GM23338 (cell line): Measurements from ENCODE around the gene GRIN1. TPM values are rescaled to one million over a fixed set of nuclear protein-coding genes. Genes with fewer than 3 reads are reported as not detected.

Experiments
- ATAC-seq: fragments of 200-7000 bp; cut with Tn5 transposase; 3 replicates; pipeline ENCODE4 v1.9.1; 2020
- DNase-seq: peaks from one replicate; pipeline ENCODE4 v3.0.0-alpha.2; 2015; ENCODE audit warnings: low spot score
- H2AFZ ChIP-seq: fragments of 200-600 bp; sonication (generic); 2 replicates; pipeline ENCODE4 v1.8.0; 2016; ENCODE audit warnings: antibody characterized with exemption, mild to moderate bottlenecking, moderate library complexity
- H3F3A ChIP-seq: fragments of 200-600 bp; sonication (generic); replicated peaks from 2 replicates; pipeline ENCODE4 v1.8.0; 2017; ENCODE audit warnings: antibody characterized with exemption, mixed run types, low read depth
- H3K27ac ChIP-seq: fragments of 200-600 bp; sonication (generic); 2 replicates; pipeline ENCODE4 v1.6.1; 2016; ENCODE audit warnings: low read depth
- H3K27me3 ChIP-seq: fragments of 200-600 bp; sonication (generic); 2 replicates; pipeline ENCODE4 v1.8.0; 2016; ENCODE audit warnings: mild to moderate bottlenecking, mixed run types, moderate library complexity; ENCODE audit not compliant: insufficient read depth
- H3K36me3 ChIP-seq: fragments of 200-600 bp; sonication (generic); 2 replicates; pipeline ENCODE4 v1.8.0; 2016; ENCODE audit warnings: mild to moderate bottlenecking; ENCODE audit not compliant: insufficient read depth
- H3K4me1 ChIP-seq: fragments of 200-600 bp; sonication (generic); 2 replicates; pipeline ENCODE4 v1.8.0; 2016; ENCODE audit warnings: mild to moderate bottlenecking, moderate library complexity; ENCODE audit not compliant: insufficient read depth
- H3K4me2 ChIP-seq: fragments of 200-600 bp; sonication (generic); 2 replicates; pipeline ENCODE4 v1.7.1; 2017; ENCODE audit warnings: mixed run types
- H3K4me3 ChIP-seq: fragments of 200-600 bp; sonication (generic); 2 replicates; pipeline ENCODE4 v1.6.1; 2016; ENCODE audit warnings: mixed run types
- H3K79me2 ChIP-seq: fragments of 200-600 bp; sonication (generic); replicated peaks from 2 replicates; pipeline ENCODE4 v1.8.0; 2017; ENCODE audit warnings: mild to moderate bottlenecking; ENCODE audit not compliant: insufficient read depth
- H3K9me2 ChIP-seq: fragments of 200-600 bp; sonication (generic); 2 replicates; pipeline ENCODE4 v1.8.0; 2017; ENCODE audit not compliant: insufficient read depth
- H4K20me1 ChIP-seq: fragments of 200-600 bp; sonication (generic); replicated peaks from 2 replicates; pipeline ENCODE4 v1.8.0; 2017; ENCODE audit warnings: mild to moderate bottlenecking; ENCODE audit not compliant: insufficient read depth
- H3K27ac Mint-ChIP-seq: 2 replicates; pipeline ENCODE4 v1.8.0; 2020; ENCODE audit warnings: inconsistent platforms, mild to moderate bottlenecking, moderate library complexity, mixed read lengths
- H3K27me3 Mint-ChIP-seq: 3 replicates; pipeline ENCODE4 v1.8.0; 2022; ENCODE audit warnings: low read depth, mild to moderate bottlenecking, moderate library complexity, mixed read lengths, inconsistent platforms; ENCODE audit not compliant: insufficient read depth, poor library complexity
- H3K36me3 Mint-ChIP-seq: 3 replicates; pipeline ENCODE4 v1.8.0; 2021; ENCODE audit warnings: low read depth, mild to moderate bottlenecking, inconsistent platforms, moderate library complexity, mixed read lengths
- H3K4me1 Mint-ChIP-seq: 3 replicates; pipeline ENCODE4 v1.8.0; 2020; ENCODE audit warnings: mild to moderate bottlenecking, inconsistent platforms, mixed read lengths
- H3K4me3 Mint-ChIP-seq: 3 replicates; pipeline ENCODE4 v1.8.0; 2021; ENCODE audit warnings: moderate library complexity, mild to moderate bottlenecking, inconsistent platforms, mixed read lengths
- H3K9me3 Mint-ChIP-seq: 3 replicates; pipeline ENCODE4 v1.8.0; 2020; ENCODE audit warnings: moderate library complexity, mild to moderate bottlenecking, inconsistent platforms, mixed read lengths
- CREB1 ChIP-seq: fragments of 250-450 bp; sonication (Bioruptor Pico); IDR thresholded peaks from 2 replicates; pipeline ENCODE4 v1.5.0; 2020; ENCODE audit warnings: low read depth, mild to moderate bottlenecking, moderate library complexity
- EZH2 ChIP-seq: fragments of 200-600 bp; sonication (generic); IDR thresholded peaks from one replicate; pipeline ENCODE4 v1.8.0; 2017; ENCODE audit warnings: antibody characterized with exemption, mild to moderate bottlenecking, low read depth; ENCODE audit not compliant: unreplicated experiment
- EZH2phosphoT487 ChIP-seq: fragments of 200-600 bp; sonication (generic); IDR thresholded peaks from one replicate; pipeline ENCODE4 v1.8.1; 2018; ENCODE audit warnings: antibody characterized with exemption; ENCODE audit not compliant: unreplicated experiment
- JUNB ChIP-seq: IDR thresholded peaks from one replicate; pipeline ENCODE4 v1.6.1; 2016; ENCODE audit warnings: antibody characterized with exemption; ENCODE audit not compliant: unreplicated experiment
- NANOG ChIP-seq: IDR thresholded peaks from 2 replicates; pipeline ENCODE4 v1.6.1; 2016; ENCODE audit warnings: antibody characterized with exemption, borderline replicate concordance
- POLR2AphosphoS5 ChIP-seq: IDR thresholded peaks from 2 replicates; pipeline ENCODE4 v1.6.1; 2016; ENCODE audit warnings: antibody characterized with exemption, low read depth
- STAT1 ChIP-seq: IDR thresholded peaks from one replicate; pipeline ENCODE4 v1.6.1; 2016; ENCODE audit warnings: antibody characterized with exemption; ENCODE audit not compliant: unreplicated experiment
- ZNF114 ChIP-seq: fragments of 250-450 bp; sonication (Bioruptor Pico); IDR thresholded peaks from 2 replicates; pipeline ENCODE4 v1.5.0; 2020; ENCODE audit warnings: mild to moderate bottlenecking, moderate library complexity
- ZNF331 ChIP-seq: fragments of 250-450 bp; sonication (Bioruptor Pico); IDR thresholded peaks from 2 replicates; pipeline ENCODE4 v1.5.0; 2020; ENCODE audit warnings: low read depth, mild to moderate bottlenecking, moderate library complexity
- polyA plus RNA-seq: library from polyadenylated mRNA; unstranded; fragments of >200 nt; fragmentation: Nextera tagmentation; extraction: Ambion mirVana; gene quantifications from 2 replicates; pipeline ENCODE4 v1.2.1, GENCODE V29; 2016
- total RNA-seq: library from RNA; depleted of rRNA; stranded (reverse); fragments of >200 nt; shearing (Covaris generic); gene quantifications from 2 replicates; pipeline ENCODE4 v1.2.3, GENCODE V29; 2014
- TF ChIP-seq, protein P1 (sequence below): IDR thresholded peaks from one replicate; pipeline ENCODE4 v1.6.1; 2018; ENCODE audit warnings: antibody characterized with exemption; ENCODE audit not compliant: unreplicated experiment
- TF ChIP-seq, protein P2 (sequence below), 2 experiments: fragments of 200-600 bp in 1 of 2; sonication (generic) in 1 of 2; conservative IDR thresholded peaks; 2 replicates each; pipeline versions ENCODE4 v1.5.1 to v1.6.1; 2016 to 2017; ENCODE audit warnings: antibody characterized with exemption in 2 of 2, low read depth in 2 of 2, mild to moderate bottlenecking in 2 of 2, moderate library complexity in 1 of 2
- TF ChIP-seq, protein P3 (sequence below): fragments of 250-450 bp; sonication (Bioruptor Pico); IDR thresholded peaks from 2 replicates; pipeline ENCODE4 v1.5.0; 2020; ENCODE audit warnings: mild to moderate bottlenecking, moderate library complexity
- TF ChIP-seq, protein P4 (sequence below): IDR thresholded peaks from 2 replicates; pipeline ENCODE4 v1.6.1; 2016; ENCODE audit warnings: antibody characterized with exemption

GRIN1 gene
- total and polyA plus RNA-seq, 2 experiments from 2014 or later, result 2.7 to 5.5 TPM

DNA sequence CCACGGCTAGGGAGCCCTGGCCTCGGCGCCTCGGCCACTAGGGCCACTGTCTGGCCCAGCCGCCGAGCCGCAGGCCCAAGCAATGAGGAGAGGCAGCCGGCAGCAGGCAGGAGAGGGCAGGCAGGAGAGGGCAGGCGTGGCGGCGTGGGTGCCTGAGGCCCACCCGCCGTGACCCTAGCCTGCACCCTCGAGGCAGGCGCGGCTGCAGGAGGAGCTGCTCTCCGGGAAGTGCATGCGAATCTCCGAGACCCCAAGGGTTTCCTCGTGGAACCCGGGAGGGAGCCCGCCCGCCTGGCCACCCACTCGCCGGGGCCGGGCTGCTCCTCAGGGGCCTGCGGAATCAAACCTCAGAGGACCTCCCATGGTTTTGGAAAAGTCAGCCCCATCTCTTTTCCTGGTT, 9.3 kb downstream of the GRIN1 start:
- ATAC-seq (peak; percentile 11), DNase-seq (no peak)
- Histone ChIP-seq H3K9me2 (no peaks in the 10 kb centered on the region), H3K36me3 (no peaks in the 10 kb centered on the region), H3K4me3 (no peak overlapping the region), H3K4me1 (no peaks in the 10 kb centered on the region), H3K79me2 (no peaks in the 10 kb centered on the region), H2AFZ (no peak overlapping the region), H4K20me1 (no peaks in the 10 kb centered on the region; the same call in 1 of the 2 replicates), H3K4me2 (no peak overlapping the region), H3F3A (peaks cover 15% of the 10 kb centered on the region), H3K27ac (no peak overlapping the region), H3K27me3 (no peaks in the 10 kb centered on the region)
- H3K4me1 Mint-ChIP-seq, result peaks cover 2% of the 10 kb centered on the region; the same call in 1 of the 3 replicates
- peaks cover 11% of the 10 kb centered on the region for H3K27me3 Mint-ChIP-seq
- no peak overlapping the region for H3K27ac Mint-ChIP-seq
- no peak for TF ChIP-seq EZH2
- TF ChIP-seq, protein P1, sequence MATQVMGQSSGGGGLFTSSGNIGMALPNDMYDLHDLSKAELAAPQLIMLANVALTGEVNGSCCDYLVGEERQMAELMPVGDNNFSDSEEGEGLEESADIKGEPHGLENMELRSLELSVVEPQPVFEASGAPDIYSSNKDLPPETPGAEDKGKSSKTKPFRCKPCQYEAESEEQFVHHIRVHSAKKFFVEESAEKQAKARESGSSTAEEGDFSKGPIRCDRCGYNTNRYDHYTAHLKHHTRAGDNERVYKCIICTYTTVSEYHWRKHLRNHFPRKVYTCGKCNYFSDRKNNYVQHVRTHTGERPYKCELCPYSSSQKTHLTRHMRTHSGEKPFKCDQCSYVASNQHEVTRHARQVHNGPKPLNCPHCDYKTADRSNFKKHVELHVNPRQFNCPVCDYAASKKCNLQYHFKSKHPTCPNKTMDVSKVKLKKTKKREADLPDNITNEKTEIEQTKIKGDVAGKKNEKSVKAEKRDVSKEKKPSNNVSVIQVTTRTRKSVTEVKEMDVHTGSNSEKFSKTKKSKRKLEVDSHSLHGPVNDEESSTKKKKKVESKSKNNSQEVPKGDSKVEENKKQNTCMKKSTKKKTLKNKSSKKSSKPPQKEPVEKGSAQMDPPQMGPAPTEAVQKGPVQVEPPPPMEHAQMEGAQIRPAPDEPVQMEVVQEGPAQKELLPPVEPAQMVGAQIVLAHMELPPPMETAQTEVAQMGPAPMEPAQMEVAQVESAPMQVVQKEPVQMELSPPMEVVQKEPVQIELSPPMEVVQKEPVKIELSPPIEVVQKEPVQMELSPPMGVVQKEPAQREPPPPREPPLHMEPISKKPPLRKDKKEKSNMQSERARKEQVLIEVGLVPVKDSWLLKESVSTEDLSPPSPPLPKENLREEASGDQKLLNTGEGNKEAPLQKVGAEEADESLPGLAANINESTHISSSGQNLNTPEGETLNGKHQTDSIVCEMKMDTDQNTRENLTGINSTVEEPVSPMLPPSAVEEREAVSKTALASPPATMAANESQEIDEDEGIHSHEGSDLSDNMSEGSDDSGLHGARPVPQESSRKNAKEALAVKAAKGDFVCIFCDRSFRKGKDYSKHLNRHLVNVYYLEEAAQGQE, result no peak
- TF ChIP-seq POLR2AphosphoS5, result no peak
- TF ChIP-seq, protein P2, sequence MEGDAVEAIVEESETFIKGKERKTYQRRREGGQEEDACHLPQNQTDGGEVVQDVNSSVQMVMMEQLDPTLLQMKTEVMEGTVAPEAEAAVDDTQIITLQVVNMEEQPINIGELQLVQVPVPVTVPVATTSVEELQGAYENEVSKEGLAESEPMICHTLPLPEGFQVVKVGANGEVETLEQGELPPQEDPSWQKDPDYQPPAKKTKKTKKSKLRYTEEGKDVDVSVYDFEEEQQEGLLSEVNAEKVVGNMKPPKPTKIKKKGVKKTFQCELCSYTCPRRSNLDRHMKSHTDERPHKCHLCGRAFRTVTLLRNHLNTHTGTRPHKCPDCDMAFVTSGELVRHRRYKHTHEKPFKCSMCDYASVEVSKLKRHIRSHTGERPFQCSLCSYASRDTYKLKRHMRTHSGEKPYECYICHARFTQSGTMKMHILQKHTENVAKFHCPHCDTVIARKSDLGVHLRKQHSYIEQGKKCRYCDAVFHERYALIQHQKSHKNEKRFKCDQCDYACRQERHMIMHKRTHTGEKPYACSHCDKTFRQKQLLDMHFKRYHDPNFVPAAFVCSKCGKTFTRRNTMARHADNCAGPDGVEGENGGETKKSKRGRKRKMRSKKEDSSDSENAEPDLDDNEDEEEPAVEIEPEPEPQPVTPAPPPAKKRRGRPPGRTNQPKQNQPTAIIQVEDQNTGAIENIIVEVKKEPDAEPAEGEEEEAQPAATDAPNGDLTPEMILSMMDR (conservative IDR thresholded peaks at IDR 0.05; ENCODE audit: low read depth in 2 of 2), result no peak
- no peak for TF ChIP-seq CREB1 (CRISPR knock-in tag)
- no peak for TF ChIP-seq NANOG
- TF ChIP-seq ZNF114 (CRISPR knock-in tag), result no peak
- no peak for TF ChIP-seq EZH2phosphoT487
- no peak for TF ChIP-seq STAT1
- TF ChIP-seq JUNB, result no peak
- no peak for TF ChIP-seq ZNF331 (CRISPR knock-in tag)
- TF ChIP-seq, protein P3, sequence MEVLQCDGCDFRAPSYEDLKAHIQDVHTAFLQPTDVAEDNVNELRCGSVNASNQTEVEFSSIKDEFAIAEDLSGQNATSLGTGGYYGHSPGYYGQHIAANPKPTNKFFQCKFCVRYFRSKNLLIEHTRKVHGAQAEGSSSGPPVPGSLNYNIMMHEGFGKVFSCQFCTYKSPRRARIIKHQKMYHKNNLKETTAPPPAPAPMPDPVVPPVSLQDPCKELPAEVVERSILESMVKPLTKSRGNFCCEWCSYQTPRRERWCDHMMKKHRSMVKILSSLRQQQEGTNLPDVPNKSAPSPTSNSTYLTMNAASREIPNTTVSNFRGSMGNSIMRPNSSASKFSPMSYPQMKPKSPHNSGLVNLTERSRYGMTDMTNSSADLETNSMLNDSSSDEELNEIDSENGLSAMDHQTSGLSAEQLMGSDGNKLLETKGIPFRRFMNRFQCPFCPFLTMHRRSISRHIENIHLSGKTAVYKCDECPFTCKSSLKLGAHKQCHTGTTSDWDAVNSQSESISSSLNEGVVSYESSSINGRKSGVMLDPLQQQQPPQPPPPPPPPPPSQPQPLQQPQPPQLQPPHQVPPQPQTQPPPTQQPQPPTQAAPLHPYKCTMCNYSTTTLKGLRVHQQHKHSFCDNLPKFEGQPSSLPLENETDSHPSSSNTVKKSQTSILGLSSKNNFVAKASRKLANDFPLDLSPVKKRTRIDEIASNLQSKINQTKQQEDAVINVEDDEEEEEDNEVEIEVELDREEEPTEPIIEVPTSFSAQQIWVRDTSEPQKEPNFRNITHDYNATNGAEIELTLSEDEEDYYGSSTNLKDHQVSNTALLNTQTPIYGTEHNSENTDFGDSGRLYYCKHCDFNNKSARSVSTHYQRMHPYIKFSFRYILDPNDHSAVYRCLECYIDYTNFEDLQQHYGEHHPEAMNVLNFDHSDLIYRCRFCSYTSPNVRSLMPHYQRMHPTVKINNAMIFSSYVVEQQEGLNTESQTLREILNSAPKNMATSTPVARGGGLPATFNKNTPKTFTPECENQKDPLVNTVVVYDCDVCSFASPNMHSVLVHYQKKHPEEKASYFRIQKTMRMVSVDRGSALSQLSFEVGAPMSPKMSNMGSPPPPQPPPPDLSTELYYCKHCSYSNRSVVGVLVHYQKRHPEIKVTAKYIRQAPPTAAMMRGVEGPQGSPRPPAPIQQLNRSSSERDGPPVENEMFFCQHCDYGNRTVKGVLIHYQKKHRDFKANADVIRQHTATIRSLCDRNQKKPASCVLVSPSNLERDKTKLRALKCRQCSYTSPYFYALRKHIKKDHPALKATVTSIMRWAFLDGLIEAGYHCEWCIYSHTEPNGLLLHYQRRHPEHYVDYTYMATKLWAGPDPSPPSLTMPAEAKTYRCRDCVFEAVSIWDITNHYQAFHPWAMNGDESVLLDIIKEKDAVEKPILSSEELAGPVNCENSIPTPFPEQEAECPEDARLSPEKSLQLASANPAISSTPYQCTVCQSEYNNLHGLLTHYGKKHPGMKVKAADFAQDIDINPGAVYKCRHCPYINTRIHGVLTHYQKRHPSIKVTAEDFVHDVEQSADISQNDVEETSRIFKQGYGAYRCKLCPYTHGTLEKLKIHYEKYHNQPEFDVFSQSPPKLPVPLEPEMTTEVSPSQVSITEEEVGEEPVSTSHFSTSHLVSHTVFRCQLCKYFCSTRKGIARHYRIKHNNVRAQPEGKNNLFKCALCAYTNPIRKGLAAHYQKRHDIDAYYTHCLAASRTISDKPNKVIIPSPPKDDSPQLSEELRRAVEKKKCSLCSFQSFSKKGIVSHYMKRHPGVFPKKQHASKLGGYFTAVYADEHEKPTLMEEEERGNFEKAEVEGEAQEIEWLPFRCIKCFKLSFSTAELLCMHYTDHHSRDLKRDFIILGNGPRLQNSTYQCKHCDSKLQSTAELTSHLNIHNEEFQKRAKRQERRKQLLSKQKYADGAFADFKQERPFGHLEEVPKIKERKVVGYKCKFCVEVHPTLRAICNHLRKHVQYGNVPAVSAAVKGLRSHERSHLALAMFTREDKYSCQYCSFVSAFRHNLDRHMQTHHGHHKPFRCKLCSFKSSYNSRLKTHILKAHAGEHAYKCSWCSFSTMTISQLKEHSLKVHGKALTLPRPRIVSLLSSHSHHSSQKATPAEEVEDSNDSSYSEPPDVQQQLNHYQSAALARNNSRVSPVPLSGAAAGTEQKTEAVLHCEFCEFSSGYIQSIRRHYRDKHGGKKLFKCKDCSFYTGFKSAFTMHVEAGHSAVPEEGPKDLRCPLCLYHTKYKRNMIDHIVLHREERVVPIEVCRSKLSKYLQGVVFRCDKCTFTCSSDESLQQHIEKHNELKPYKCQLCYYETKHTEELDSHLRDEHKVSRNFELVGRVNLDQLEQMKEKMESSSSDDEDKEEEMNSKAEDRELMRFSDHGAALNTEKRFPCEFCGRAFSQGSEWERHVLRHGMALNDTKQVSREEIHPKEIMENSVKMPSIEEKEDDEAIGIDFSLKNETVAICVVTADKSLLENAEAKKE (CRISPR knock-in tag), result no peak
- TF ChIP-seq, protein P4, sequence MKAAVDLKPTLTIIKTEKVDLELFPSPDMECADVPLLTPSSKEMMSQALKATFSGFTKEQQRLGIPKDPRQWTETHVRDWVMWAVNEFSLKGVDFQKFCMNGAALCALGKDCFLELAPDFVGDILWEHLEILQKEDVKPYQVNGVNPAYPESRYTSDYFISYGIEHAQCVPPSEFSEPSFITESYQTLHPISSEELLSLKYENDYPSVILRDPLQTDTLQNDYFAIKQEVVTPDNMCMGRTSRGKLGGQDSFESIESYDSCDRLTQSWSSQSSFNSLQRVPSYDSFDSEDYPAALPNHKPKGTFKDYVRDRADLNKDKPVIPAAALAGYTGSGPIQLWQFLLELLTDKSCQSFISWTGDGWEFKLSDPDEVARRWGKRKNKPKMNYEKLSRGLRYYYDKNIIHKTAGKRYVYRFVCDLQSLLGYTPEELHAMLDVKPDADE, result no peak
- H3K4me3 Mint-ChIP-seq, result no peak overlapping the region; the same call in 2 of the 3 replicates
- H3K36me3 Mint-ChIP-seq, result no peaks in the 10 kb centered on the region
- H3K9me3 Mint-ChIP-seq, result peaks cover 13% of the 10 kb centered on the region; the same call in 2 of the 3 replicates
